ENCODE results near the gene NCOA1.
"Not testable (repeated sequence)": the region's sequence is repeated elsewhere in the genome, so short reads cannot be mapped to it uniquely, and the experiment has no call there.

The NCOA1 gene

GRCh38 chr2:24542269-24542872 lies 51.3 kb downstream of the NCOA1 start:
- DNase-seq: no peak

GRCh38 chr2:24543252-24543651 lies 52.2 kb downstream of the NCOA1 start:
- DNase-seq: no peak

GRCh38 chr2:24544456-24545115 lies 53.5 kb downstream of the NCOA1 start:
- DNase-seq: no peak

DNA sequence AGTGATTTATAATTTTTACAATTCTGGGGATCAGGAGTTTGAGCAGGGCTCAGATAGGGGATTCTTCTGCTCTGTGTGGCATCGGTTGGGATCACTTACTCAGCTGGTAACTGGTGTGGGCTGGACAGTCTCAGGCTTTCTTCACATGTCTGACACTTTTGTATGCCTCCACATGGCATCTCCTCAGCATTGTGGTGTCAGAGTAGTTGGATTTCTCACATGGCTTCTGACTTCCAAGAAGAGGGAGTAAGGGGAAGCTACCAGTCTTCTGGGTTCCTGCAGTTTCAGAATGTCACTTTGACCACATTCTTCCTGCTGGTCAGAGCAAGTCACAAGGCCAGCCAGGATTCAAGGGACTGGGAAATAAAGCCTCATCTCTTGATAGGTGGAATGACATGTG lies 55.6 kb downstream of the NCOA1 start:
- DNase-seq: no peak

DNA sequence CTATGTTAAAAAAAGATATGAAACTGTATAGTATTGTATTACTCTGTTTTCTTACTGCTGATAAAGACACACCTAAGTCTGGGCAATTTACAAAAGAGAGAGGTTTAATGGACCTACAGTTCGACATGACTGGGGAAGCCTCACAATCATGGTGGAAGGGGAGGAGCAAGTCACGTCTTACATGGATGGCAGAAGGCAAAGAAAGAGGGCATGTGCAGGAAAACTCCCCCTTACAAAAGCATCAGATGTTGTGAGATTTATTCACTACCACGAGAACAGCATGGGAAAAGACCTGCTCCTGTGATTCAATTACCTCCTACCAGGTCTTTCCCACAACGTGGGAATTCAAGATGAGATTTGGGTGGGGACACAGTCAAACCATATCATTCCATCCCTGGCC lies 57.0 kb downstream of the NCOA1 start:
- DNase-seq: no peak

DNA sequence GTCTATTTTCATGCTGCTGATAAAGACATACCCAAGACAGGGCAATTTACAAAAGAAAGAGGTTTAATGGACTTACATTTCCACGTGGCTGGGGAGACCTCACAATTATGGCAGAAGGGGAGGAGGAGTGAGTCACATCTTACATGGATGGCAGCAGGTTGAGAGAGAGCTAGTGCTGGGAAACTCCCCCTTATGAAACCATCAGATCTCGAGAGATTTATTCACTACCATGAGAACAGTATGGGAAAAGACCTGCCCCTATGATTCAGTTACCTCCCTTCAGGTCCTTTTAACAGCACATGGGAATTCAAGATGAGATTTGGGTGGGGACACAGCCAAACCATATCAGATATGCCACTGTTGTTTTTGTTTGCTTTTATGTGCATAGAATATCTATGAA lies 59.2 kb downstream of the NCOA1 start:
- DNase-seq: not testable (repeated sequence)

DNA sequence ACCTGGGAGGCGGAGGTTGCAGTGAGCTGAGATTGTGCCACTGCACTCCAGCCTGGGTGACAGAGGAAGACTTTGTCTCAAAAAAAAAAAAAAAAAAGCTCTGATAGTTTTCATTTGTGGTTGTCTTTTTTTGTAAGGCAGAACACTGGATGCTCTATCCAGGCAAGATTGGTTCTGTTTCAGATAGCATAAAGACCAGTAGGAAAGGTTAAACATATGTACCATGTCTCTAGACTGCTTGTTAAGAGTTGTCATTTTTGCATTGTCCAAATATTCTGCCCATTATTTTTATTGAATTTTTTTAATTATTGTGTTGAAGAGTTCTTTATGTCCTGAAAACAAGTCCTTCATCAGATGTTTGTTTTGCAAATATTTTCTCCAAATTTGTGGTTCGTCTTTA lies 60.0 kb downstream of the NCOA1 start:
- no peak for DNase-seq

DNA sequence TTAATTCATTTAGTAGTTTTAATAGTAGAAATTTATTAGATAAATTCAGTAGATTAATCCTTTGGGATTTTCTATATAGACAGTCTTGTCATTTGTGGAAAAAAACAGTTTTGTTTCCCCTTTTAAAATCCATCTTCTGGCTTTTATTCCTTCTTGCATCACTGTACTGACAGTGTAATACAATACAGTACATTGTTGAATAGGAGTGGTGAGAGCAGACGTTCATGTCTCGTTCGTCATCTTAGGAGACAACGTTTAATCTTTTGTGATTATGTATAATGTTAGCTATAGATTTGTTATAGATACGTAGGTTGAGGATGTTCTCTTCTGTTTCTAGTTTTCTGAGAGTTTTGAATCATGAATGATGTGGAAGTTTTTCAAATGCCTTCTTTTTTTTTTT lies 61.8 kb downstream of the NCOA1 start:
- no peak for DNase-seq

DNA sequence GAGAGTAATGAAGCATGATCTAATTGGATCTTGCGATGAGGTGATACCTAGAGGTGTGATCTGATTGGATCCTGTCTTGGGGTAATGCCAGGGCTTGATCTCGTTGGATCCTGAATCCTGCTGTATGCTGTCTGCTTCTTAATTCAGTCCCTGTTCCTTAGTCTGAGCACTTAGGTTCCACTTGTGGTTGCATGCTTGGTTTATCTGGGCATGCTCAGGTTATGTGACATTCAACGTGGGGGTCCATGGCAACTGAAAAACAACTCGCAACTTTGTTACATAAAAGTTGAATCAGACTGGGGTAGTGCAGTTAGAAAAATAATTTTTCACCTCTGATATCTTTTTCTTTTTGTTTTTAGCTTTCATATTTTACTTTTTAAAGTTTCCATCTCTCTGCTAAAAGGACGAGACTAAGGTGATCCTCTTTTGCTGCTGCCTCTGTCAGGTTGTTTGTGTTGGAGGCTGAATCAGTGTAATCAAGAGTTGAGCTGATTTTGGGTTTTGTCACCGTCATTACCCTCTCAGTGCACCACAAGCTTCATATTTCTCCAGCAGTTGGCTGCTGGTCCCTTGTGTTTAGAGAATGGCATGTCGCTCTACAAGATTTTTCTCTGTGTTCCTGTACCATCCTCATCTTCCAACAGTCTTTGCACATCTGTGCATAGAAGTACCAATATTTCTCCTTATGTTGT lies 67.9 kb downstream of the NCOA1 start:
- no peak for DNase-seq

- DNase-seq: no peak
Measured at GRCh38 chr2:24559473-24560113, 68.5 kb downstream of the NCOA1 start.

DNA sequence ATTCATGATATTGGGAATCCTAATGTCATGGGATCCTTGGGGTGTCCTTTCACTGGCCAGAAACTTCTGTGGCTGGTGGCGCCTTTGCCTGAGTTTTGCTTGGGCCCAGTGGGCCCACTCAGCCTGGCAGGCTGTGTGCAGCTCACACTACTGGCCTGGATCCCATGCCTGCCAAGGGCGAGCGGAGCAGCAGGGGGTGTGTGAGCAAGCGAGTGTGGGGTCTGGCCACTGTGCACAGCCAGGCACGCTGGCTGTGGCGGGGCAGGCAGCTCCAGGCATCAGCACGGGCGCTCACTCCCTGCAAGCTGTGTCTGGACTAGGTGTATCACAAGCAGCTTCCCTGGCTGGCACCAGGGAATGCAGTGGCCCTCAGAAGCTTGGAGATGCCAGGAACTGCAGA lies 74.5 kb downstream of the NCOA1 start:
- DNase-seq: no peak

GRCh38 chr2:24566209-24566608 lies 75.2 kb downstream of the NCOA1 start:
- DNase-seq: no peak

DNA sequence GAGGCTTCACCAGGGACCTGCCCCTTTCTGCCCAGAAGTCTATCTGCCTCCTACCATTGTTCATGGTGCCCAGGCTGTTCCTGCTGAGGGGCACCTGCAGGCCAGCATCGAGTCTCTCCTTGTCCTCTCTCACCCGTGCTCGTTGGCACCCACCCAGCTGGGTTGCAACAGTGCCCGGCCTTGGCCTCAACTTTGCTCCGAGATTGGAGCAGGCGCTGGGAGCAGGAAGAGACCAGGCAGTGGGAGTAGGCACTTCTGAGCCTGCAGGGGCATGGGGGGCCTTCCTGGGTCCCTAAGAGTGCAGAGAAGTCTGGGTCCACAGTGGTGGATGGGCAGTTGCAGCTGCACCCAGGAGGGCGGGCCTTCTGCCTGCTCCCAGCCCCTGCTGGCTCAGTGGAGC lies 75.6 kb downstream of the NCOA1 start:
- no peak for DNase-seq

- peak; percentile 46 for DNase-seq
Measured at GRCh38 chr2:24568551-24568950, 77.5 kb downstream of the NCOA1 start.

- not testable (repeated sequence) for DNase-seq
Measured at GRCh38 chr2:24569565-24569964, 78.5 kb downstream of the NCOA1 start.

- no peak for DNase-seq
Measured at GRCh38 chr2:24570225-24570624, 79.2 kb downstream of the NCOA1 start.

GRCh38 chr2:24571828-24572442 lies 80.9 kb downstream of the NCOA1 start:
- no peak for DNase-seq

GRCh38 chr2:24576146-24576545 lies 85.1 kb downstream of the NCOA1 start:
- no peak for DNase-seq

DNA sequence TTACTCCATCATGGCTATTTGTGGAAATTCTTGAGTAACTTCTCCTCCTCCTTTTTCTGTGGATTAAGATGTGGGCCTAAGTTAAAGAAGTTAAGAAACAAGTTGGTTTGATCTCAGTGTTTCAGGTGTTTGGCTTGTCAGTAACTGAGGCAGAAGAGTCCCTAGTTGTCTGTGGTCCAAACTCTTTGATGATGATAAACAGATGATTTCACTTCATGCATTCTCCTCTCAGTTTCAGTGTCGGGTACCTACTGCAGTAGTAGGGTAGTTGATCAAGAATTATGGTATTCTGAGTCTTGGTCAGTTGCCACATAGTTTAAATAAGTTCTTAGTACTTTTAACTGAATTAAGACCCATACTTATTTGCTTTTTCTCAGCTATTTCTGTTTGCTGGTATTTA lies 85.6 kb downstream of the NCOA1 start:
- DNase-seq: no peak

GRCh38 chr2:24577481-24577880 lies 86.4 kb downstream of the NCOA1 start:
- no peak for DNase-seq

DNA sequence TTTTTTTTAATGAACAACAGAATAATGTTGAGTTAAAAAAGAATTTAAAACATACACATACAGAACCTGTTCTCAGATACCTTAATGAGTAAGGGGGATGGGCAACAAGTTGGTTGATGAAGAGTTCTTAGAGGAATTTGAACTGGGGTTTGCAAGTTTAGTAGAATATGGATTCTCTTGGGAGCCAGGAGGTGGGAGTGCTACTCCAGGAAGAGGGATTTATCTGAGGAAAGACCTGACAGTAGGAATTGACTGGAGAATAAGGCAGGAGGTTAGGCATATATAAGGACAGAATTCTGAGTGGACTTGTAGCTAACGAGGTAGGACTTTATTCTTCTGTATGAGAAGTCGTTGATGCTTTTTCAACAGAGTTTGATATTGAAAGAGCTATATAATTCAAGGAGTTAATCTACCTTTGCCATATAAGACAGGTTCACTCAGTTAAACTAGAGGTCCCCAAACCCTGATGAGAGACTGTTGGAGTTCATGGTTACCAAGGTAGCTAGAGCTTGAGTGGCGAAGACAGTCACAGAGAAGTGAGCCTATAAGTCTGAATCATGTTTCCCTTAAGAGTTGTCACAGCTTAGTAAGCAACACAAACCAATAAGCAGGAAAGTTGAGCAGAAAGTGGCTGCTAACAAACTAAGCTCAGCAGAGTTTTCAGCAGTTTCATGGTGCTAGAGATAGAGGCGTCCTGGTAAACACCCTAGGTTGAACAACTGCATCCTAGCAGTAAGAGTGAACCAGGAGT lies 88.2 kb downstream of the NCOA1 start:
- no peak for DNase-seq

DNA sequence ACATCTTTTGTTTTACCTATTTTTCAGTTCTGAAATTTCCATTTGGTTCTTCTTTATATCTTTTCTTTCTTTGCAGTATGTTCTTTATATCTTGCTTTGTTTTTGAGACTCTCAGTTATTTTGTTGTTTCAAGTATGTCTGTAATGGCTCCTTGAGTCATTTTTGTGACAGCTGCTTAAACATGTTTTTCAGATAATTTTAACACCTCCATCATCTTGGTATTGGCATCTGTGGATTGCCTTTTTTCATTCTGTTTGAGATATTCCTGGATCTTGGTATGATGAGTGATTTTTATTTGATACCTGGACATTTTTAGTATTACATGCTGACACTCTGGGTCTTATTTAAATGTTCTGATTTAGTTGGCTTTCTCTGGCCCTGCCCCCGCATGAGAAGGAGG lies 89.5 kb downstream of the NCOA1 start:
- no peak for DNase-seq

DNA sequence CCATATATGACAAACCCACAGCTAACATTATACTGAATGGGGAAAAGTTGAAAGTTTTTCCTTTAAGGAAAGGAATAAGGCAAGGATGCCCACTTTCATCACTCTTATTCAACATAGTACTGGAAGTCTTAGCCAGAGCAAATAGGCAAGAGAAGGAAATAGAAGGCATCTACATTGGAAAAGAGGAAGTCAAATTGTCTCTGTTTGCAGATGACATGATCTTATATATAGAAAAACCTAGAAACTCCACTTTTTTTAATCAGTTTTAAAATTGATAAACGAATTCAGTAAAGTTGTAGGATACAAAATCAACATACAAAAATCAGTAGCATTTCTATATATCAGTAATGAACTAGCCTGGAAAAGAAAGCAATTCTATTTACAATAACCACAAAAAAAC lies 90.9 kb downstream of the NCOA1 start:
- not testable (repeated sequence) for DNase-seq

Data from NCI-H2171 treated with DMSO at 0.1 percent for 48 hours (cell line).